NK-92 (cell line): Measurements from ENCODE around the gene YPEL3.
"Not testable (repeated sequence)": the region's sequence is repeated elsewhere in the genome, so short reads cannot be mapped to it uniquely, and the experiment has no call there.

Experiments
- DNase-seq: peaks from one replicate; lab custom pipeline; 2025; ENCODE audit not compliant: unreplicated experiment; lab: John Stamatoyannopoulos, UW

YPEL3 gene

GRCh38 chr16:30096105-30096861, at the start of gene YPEL3:
TSS of gene YPEL3 (minus strand) at chr16:30096213. CDS start at chr16:30095482, 731 bp downstream.
- peak; percentile 22 for DNase-seq

GRCh38 chr16:30145657-30146056, 49.6 kb upstream of the YPEL3 start:
- no peak for DNase-seq

- no peak for DNase-seq
These were observed 48.9 kb upstream of the YPEL3 start for GRCh38 chr16:30144917-30145316.

- DNase-seq: no peak
These were observed 48.0 kb upstream of the YPEL3 start for GRCh38 chr16:30144017-30144416.

GRCh38 chr16:30143347-30143702, 47.3 kb upstream of the YPEL3 start:
- DNase-seq: no peak

GRCh38 chr16:30142672-30143346, 46.8 kb upstream of the YPEL3 start:
- no peak for DNase-seq

- no peak for DNase-seq
These were observed 45.7 kb upstream of the YPEL3 start for GRCh38 chr16:30141750-30142149.

- no peak for DNase-seq
These were observed 43.8 kb upstream of the YPEL3 start for GRCh38 chr16:30139583-30140481.

- DNase-seq: no peak
These were observed 41.9 kb upstream of the YPEL3 start for GRCh38 chr16:30137897-30138296.

- no peak for DNase-seq
These were observed 41.1 kb upstream of the YPEL3 start for GRCh38 chr16:30136971-30137605.

- DNase-seq: no peak
These were observed 36.6 kb upstream of the YPEL3 start for GRCh38 chr16:30132591-30132990.

GRCh38 chr16:30131869-30132475, 36.0 kb upstream of the YPEL3 start:
- DNase-seq: no peak

- DNase-seq: no peak
These were observed 32.0 kb upstream of the YPEL3 start for GRCh38 chr16:30127993-30128392.

GRCh38 chr16:30125690-30126089, 29.7 kb upstream of the YPEL3 start:
- DNase-seq: not testable (repeated sequence)

- DNase-seq: no peak
These were observed 29.0 kb upstream of the YPEL3 start for GRCh38 chr16:30124985-30125379.

GRCh38 chr16:30122604-30123160, 26.7 kb upstream of the YPEL3 start:
- DNase-seq: no peak

- no peak for DNase-seq
These were observed 25.9 kb upstream of the YPEL3 start for GRCh38 chr16:30121741-30122571.

- no peak for DNase-seq
These were observed 24.5 kb upstream of the YPEL3 start for GRCh38 chr16:30120340-30121105.

- DNase-seq: no peak
These were observed 23.4 kb upstream of the YPEL3 start for GRCh38 chr16:30119428-30119827.
